Esophagus squamous epithelium (tissue), 5 donors: ENCODE measurements around the gene GNB1L. TPM values are rescaled to one million over a fixed set of nuclear protein-coding genes. Genes with fewer than 3 reads are reported as not detected.
A peak's percentile ranks its signal among the peaks of the same experiment; 100 is the strongest.

ENCODE experiments used
- DNase-seq: peaks from one replicate; lab custom pipeline; 2025; lab: John Stamatoyannopoulos, UW
- H3K27ac ChIP-seq, 4 donors: fragments of 200-600 bp; sonication (generic); one replicate each; pipeline ENCODE4 v1.5.1; 2016 to 2019; ENCODE audit warnings: mild to moderate bottlenecking in 1 of 4
- H3K27me3 ChIP-seq, 4 donors: fragments of 200-600 bp; sonication (generic); 1 replicate in 3 of 4; 2 replicates in 1 of 4; pipeline versions ENCODE4 v1.5.1 to v1.6.0; 2017 to 2021; ENCODE audit warnings: antibody characterized with exemption in 1 of 4
- H3K36me3 ChIP-seq, 3 donors: fragments of 200-600 bp; sonication (generic); one replicate each; pipeline ENCODE4 v1.5.1; 2016 to 2019
- H3K4me1 ChIP-seq, 3 donors: fragments of 200-600 bp; sonication (generic); one replicate each; pipeline ENCODE4 v1.5.1; 2017 to 2019
- H3K4me3 ChIP-seq, 4 donors: fragments of 200-600 bp; sonication (generic); 1 replicate in 3 of 4; 2 replicates in 1 of 4; pipeline ENCODE4 v1.5.1; 2016 to 2019; ENCODE audit warnings: mild to moderate bottlenecking in 2 of 4, moderate library complexity in 1 of 4
- H3K9me3 ChIP-seq, 3 donors: fragments of 200-600 bp; sonication (generic); one replicate each; pipeline ENCODE4 v1.5.1; 2016 to 2019
- POLR2A ChIP-seq, 4 donors: fragments of 450-650 bp; IDR thresholded peaks; one replicate each; pipeline ENCODE4 v1.6.1; 2017; ENCODE audit warnings: antibody characterized with exemption in 4 of 4, mild to moderate bottlenecking in 4 of 4, moderate library complexity in 3 of 4
- WGBS, 2 donors: methylation state at CpG; one replicate each; pipeline ENCODE4 v1.1.5; 2018; 5-methylcytosine and 5-hydroxymethylcytosine counted together
- intact Hi-C: fragments of 100-400 bp; cut with DNase I; formaldehyde crosslinking; loops from one replicate; pipeline ENCODE4 v1.15.0; 2022
- total RNA-seq, 4 donors: library from RNA; depleted of rRNA; stranded (reverse); fragments of >200 nt; gene quantifications; one replicate each; pipeline ENCODE4 v1.1.0, GENCODE V29; 2016
- TF ChIP-seq, protein P1 (sequence below), 6 experiments: fragments of 450-650 bp in 4 of 6; fragments of 200-600 bp in 2 of 6; sonication (generic) in 2 of 6; IDR thresholded peaks; one replicate each; pipeline ENCODE4 v1.5.1; 2016 to 2019; ENCODE audit warnings: antibody characterized with exemption in 6 of 6, mild to moderate bottlenecking in 4 of 6, moderate library complexity in 4 of 6
- donor health status: DM: yes; HTN: yes; CAD: no.

The GNB1L gene
- total RNA-seq, 4 donors from 2014 or later = 5.7 to 8.5 (median 6.4) TPM

DNA sequence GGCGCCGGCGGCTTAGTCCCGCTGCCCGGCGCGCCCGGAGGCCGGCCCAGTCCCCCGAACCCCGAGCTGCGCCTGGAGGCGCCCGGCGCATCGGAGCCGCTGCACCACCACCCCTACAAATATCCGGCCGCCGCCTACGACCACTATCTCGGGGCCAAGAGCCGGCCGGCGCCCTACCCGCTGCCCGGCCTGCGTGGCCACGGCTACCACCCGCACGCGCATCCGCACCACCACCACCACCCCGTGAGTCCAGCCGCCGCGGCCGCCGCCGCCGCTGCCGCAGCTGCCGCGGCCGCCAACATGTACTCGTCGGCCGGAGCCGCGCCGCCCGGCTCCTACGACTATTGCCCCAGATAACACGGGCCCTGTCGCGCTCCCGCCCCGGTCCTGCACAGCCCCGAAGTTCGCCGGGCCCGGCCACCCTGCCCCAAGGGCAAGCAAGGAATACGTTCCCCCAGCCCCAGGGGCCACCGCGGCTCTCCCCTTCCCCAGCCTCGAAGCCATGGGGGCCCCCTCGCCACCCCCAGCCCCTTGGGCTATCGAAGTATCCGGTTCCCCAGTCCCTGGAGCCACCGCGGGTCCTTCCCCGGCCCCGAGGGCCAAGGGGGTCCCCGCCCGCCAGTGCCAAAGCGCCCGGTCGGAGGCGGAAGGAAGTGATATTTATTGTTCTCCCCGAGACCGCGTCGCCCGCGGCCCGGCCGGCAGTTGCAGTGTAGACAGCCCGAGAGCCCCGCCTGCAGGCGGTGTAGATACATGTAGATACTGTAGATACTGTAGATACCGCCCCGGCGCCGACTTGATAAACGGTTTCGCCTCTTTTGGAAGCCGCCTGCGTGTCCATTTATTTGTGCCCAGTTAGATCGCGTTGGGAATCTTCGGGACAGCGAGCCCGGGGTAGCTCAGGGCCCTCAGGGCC lies 87.9 kb downstream of the GNB1L start:
- peak overlapping the region; percentile 36 to 70 (median 40) for H3K27ac ChIP-seq
- no peaks in the 10 kb centered on the region for H3K36me3 ChIP-seq
- no peaks in the 10 kb centered on the region for H3K9me3 ChIP-seq
- peaks cover 7 to 34% (median 7%) of the 10 kb centered on the region in 3 donors for H3K4me1 ChIP-seq
- TF ChIP-seq POLR2A (IDR thresholded peaks at IDR 0.05) = no peak
- TF ChIP-seq, protein P1, sequence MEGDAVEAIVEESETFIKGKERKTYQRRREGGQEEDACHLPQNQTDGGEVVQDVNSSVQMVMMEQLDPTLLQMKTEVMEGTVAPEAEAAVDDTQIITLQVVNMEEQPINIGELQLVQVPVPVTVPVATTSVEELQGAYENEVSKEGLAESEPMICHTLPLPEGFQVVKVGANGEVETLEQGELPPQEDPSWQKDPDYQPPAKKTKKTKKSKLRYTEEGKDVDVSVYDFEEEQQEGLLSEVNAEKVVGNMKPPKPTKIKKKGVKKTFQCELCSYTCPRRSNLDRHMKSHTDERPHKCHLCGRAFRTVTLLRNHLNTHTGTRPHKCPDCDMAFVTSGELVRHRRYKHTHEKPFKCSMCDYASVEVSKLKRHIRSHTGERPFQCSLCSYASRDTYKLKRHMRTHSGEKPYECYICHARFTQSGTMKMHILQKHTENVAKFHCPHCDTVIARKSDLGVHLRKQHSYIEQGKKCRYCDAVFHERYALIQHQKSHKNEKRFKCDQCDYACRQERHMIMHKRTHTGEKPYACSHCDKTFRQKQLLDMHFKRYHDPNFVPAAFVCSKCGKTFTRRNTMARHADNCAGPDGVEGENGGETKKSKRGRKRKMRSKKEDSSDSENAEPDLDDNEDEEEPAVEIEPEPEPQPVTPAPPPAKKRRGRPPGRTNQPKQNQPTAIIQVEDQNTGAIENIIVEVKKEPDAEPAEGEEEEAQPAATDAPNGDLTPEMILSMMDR (IDR thresholded peaks at IDR 0.05) = peak in 4 of 6 experiments; percentile 21 to 36 (median 32)
- no peak for DNase-seq
- intact Hi-C loops = no loop called here
- 18 to 48% methylated on average over 9 to 20 of the region's 103 CpGs for WGBS, 2 donors
- H3K27me3 ChIP-seq = peaks cover 0 to 99% (median 4%) of the 10 kb centered on the region in 4 donors
- H3K4me3 ChIP-seq = peak overlapping the region; percentile 41 to 68 (median 49)

DNA sequence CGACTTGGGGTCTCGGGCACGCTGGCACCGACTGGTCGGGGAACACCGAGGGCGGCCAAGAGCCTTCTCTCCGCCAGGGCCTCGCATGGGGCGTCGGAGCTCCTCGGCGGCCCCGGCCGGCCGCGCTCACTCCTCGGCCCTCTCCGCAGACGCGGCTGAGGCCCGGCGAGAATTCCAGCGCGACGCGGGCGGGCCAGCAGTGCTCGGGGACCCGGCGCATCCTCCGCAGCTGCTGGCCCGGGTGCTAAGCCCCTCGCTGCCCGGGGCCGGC lies 88.5 kb downstream of the GNB1L start:
- TF ChIP-seq, protein P1 (IDR thresholded peaks at IDR 0.05) = no peak
- TF ChIP-seq POLR2A (IDR thresholded peaks at IDR 0.05) = no peak
- H3K36me3 ChIP-seq = no peaks in the 10 kb centered on the region
- intact Hi-C loops = no loop called here
- peak overlapping the region; percentile 36 to 70 (median 40) for H3K27ac ChIP-seq
- H3K27me3 ChIP-seq = peaks cover 0 to 99% (median 4%) of the 10 kb centered on the region in 4 donors
- H3K4me3 ChIP-seq = peak overlapping the region; percentile 41 to 68 (median 49)
- DNase-seq = no peak
- peaks cover 7 to 40% (median 11%) of the 10 kb centered on the region in 3 donors for H3K4me1 ChIP-seq
- H3K9me3 ChIP-seq = no peaks in the 10 kb centered on the region
- WGBS, 2 donors = no CpG with 5 or more reads among the region's 36 CpGs

DNA sequence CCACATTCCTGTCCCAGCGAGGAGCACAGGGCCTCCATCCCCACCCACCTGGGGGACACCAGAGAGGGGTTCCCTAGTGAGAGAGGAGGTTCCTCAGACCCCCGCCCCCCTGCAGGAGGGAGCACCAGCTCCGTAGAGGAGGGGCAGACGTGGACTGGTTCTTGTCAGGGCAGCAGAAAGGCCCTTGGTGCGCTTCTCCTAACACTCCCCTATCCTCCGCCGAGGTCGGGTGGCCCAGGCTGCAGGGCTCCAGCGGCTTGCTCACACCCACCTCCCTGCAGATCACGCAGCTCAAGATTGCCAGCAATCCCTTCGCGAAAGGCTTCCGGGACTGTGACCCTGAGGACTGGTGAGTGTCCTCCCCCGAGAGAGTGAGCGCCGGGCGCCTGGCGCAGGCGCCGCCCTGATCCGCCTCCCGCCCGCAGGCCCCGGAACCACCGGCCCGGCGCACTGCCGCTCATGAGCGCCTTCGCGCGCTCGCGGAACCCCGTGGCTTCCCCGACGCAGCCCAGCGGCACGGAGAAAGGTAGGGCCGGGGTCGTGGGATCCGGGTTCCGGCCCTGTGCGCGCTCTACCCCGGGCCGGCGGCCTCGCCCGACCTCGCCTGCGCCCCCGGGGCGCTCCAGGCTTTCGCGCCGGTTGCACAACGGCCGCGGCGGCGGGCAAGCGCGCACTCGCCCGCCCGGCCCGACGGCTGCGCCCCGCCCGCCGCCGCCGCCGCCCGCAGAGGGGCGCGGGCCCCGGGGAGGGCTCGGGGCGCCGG lies 89.0 kb downstream of the GNB1L start:
- H3K27me3 ChIP-seq = peaks cover 0 to 99% (median 4%) of the 10 kb centered on the region in 4 donors
- DNase-seq = no peak
- no peaks in the 10 kb centered on the region for H3K9me3 ChIP-seq
- H3K27ac ChIP-seq = peak overlapping the region; percentile 10 to 70 (median 38)
- 0 to 4% methylated on average over 4 to 9 of the region's 83 CpGs for WGBS, 2 donors
- H3K4me3 ChIP-seq = peak overlapping the region; percentile 41 to 68 (median 49)
- TF ChIP-seq POLR2A (IDR thresholded peaks at IDR 0.05) = no peak
- TF ChIP-seq, protein P1 (IDR thresholded peaks at IDR 0.05) = no peak
- H3K36me3 ChIP-seq = no peaks in the 10 kb centered on the region
- intact Hi-C loops = no loop called here
- peaks cover 7 to 43% (median 13%) of the 10 kb centered on the region in 3 donors for H3K4me1 ChIP-seq

DNA sequence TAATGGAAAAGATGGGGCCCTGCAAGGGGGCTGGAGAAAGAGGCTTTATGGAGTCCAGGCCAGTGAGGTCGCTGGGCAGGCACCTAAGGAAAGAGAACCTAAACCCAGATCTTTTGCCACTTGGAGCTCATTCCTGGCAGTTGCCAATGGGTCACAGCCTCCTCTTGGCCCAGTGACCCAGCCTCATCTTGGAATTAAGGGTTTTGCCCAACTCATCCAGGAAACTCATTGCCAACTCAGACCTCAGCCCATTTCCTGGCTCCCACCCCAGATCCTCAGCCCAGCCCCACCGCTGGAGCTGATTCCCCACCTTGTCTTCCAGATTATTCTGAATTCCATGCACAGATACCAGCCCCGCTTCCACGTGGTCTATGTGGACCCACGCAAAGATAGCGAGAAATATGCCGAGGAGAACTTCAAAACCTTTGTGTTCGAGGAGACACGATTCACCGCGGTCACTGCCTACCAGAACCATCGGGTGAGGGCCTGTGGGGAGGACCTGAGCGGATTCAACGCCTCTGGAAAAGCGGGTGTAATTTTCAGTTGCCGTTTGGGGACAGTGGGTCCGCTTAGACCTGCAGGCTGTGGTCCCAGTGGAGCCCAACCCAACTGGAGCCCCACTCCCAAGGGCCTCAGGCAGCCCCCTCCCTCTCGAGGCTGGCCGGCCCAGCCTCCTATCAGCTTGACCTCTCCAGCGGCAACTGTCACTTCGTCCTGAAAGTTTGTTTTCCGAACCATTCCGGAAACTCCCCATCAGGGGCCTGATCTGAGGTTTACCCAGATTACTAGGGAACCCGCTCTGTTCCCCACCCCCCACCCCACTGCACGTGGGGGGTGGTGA lies 89.8 kb downstream of the GNB1L start:
- no peak for DNase-seq
- intact Hi-C loops = no loop called here

More for the DNA sequence above, 89.8 kb downstream of the GNB1L start:
- Histone ChIP-seq H3K36me3 (no peaks in the 10 kb centered on the region), H3K4me3 (peak overlapping the region in 1 of 4 donors; percentile 57), H3K27me3 (peaks cover 0 to 98% (median 4%) of the 10 kb centered on the region in 4 donors), H3K4me1 (peaks cover 10 to 48% (median 19%) of the 10 kb centered on the region in 3 donors), H3K27ac (peak overlapping the region in 1 of 4 donors; percentile 70), H3K9me3 (no peaks in the 10 kb centered on the region)
- WGBS, 2 donors = 89 to 93% methylated on average over 10 to 17 of the region's 25 CpGs
- TF ChIP-seq POLR2A (IDR thresholded peaks at IDR 0.05) = no peak
- TF ChIP-seq, protein P1 (IDR thresholded peaks at IDR 0.05) = no peak
